Epidermal melanocyte (primary cell): ENCODE data around the gene ARPC4.
"Not testable (repeated sequence)": the region's sequence is repeated elsewhere in the genome, so short reads cannot be mapped to it uniquely, and the experiment has no call there.

Experiments used
- DNase-seq: peaks from one replicate; pipeline ENCODE4 v3.0.0; 2011; ENCODE audit warnings: low spot score; ENCODE audit not compliant: insufficient read length

Gene ARPC4

GRCh38 chr3:9769426-9770275 is 23.2 kb upstream of the ARPC4 start, which contains the start of gene CAMK1:
CAMK1 (minus strand) TSS chr3:9769947; CDS start chr3:9767749, 2,198 bp downstream.
- peak; percentile 77 for DNase-seq

DNA sequence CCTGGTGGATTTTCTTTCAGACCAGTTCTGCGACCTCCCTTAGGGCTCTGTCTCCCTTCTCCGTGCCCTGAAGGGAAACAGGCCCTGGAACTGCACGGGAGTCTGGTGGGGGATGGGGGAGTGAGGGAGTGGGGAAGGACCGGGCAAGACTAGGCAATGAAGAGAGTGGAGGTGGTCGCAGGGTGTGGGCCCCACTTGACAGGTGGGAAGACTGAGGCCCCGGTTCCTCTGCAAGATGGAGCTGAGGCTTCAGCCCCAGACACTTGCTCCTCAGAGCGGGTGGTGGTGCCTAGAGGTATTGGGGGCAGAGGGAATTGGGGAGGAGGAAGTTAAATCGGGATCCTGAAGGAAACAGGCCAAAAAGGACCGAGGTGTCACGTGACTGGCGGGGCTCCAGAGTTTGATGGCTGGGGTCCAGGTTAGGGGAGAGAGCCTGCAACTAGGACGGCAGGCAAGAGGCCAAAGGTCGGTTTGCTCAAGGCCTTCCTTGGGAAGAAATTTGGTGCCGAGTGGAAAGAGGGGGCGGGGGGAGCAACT is 22.5 kb upstream of the ARPC4 start:
- no peak for DNase-seq

DNA sequence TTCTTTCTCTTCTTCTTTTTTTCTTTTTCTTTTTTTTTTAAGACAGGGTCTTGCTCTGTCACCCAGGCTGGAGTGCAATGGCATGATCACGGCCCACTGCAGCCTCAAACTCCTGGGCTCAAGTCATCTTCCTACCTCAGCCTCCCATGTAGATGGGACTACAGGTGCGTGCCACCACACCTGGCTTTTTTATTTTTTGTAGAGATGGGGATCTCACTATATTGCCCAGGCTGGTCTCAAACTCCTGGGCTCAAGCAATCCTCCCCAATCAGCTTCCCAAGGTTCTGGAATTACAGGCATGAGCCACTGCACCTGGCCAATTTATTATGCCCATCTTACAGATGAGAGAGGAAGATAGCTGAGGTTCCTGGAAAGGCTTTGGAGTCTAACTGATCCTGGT is 21.9 kb upstream of the ARPC4 start:
- not testable (repeated sequence) for DNase-seq

- no peak for DNase-seq
These were observed 15.8 kb upstream of the ARPC4 start for GRCh38 chr3:9776896-9777693.

DNA sequence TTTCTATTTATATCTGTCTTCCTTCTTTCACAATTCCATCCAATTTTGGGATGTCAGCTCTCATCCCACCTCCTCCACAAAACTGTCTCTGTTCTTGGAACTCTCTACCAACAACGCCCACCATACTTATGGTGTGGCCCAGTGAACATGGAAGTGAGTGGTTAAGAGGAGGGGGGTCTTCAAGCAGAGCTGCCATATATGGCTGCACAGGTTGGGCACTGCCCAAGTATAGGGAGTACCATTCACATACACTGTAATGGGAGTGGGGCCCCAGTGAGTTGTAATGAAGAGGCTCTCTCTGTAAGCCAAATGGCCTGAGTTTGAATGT is 15.2 kb upstream of the ARPC4 start:
- no peak for DNase-seq

GRCh38 chr3:9778143-9779074 is 14.5 kb upstream of the ARPC4 start:
- no peak for DNase-seq

DNA sequence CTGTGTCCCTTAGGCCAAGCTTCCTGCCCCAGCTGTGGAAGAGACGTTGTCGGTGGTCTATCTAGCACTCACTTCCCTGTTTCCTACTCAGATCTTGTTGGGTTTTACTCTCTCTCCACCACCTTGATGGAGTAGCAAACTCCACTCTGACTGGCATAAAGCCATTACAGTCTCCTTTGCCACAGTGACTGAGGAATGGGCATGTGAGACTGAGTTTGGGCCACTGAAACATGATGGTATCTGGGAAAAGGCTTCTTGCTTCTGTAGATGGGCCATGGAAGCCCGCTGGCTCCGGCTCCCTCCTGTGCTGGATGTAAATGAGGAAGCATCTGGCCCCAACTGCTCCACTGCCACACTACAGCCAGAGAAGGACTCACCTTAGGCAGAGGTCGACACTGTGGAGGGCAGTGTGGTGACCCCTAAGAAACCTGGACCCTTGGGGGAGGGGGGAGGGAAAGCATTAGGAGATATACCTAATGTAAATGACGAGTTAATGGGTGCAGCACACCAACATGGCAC is 13.7 kb upstream of the ARPC4 start:
- DNase-seq = no peak

DNA sequence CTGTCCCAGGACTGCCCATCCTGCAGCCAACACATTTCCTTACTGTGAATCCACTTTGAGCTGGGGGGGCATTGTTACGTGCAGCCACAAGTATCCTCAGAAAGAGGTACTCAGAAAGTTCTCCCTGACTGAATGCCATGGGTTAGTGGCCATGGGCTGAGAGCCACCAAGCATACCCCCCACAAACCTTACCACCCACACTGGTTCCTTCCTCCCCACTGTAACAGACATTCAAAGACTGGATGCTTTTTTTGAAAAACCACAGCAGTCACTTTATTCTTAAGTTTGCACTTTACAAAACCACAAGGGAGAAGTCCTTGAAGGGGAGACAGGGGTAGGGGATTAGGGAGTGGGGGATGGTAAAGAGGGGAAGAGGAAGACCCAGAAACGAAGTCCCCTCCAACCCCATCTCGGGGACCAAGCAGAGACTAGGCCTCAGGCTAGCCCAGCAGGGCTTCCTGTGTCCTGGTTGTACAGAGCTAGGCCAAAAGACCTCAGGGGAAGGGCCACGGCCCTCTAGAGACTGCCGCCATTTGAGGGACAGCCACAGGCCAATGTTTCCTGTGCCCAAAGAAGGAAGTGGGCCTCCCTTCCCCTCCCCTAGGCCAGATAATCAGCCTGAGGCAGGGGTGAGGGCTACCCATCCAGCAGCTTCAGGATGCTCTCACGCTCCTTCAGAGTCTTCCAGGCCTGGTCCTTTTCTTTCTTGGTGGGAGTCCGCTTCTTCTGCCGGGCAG is 13.0 kb upstream of the ARPC4 start:
- DNase-seq = no peak

DNA sequence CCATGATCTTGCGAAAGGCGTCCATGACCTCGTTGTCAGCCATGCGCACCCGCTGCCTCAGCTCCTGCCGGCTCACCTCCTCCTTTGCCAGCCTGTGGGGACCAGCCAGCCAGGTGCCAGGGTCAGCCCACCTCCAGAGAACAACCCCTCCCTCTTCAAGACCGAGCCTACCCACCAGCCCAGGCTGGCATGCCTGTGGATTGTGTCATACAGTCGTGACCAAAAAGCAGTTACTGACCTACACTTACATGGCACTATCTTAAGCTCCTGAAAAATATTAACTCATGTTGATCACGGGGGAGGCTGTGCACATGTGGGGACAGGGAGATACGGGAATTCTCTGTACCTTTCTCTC is 12.4 kb upstream of the ARPC4 start:
- DNase-seq = no peak

DNA sequence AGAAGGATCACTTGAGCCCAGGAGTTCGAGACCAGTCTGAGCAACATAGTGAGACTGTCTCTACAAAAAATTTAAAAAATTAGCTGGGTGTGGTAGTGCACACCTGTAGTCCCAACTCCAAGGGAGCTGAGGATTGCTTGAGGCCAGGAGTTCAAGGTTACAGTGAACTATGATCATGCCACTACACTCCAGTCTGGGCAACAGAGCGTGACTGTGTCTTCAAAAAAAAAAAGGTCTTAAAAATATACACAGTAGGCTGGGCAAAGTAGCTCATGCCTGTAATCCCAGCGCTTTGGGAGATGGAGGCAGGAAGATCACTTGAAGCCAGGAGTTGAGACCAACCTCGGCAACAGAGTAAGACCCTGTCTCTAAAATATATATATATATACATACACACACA is 12.0 kb upstream of the ARPC4 start:
- DNase-seq = no peak

- DNase-seq = no peak
These were observed 11.3 kb upstream of the ARPC4 start for GRCh38 chr3:9781551-9781950.

GRCh38 chr3:9781978-9782603 is 10.8 kb upstream of the ARPC4 start:
- DNase-seq = no peak

DNA sequence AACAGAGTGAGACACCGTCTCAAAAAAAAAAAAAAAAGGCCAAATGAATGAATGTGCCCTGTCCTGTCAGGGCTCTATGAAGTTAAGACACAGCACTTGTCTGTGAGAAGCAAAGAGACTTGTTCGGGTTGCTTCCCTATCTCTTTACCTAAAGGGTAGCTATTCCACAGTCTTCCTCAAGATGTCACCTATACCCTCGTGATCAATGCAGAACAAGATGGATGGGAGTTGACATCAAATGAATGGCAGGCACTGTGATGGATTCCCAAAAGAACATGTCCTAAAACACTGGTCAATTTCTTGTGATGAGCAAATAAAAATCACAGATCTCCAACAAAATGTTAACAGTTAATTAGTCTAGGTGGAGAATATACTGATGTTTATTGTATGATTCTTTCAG is 10.1 kb upstream of the ARPC4 start:
- DNase-seq = no peak

DNA sequence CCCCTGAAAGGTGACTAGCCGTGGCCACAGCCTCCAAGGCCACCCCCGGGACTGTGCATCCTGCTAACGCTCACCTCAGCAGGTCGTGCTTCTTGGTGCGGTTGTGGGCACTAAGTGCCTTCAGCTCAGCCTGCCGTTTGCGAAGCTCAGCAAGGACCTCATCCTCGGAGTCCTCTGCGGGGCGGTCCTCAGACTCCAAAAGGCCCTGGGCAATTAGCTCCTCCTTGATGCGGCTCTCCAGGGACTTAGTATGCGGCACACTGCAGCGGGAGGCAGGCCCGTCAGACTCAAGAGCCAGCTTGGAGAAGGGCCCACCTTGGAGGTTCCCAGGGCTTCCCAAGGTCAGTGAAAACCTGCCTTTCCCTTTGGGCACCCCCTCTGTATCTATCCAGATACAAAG is 8.9 kb upstream of the ARPC4 start:
- no peak for DNase-seq

DNA sequence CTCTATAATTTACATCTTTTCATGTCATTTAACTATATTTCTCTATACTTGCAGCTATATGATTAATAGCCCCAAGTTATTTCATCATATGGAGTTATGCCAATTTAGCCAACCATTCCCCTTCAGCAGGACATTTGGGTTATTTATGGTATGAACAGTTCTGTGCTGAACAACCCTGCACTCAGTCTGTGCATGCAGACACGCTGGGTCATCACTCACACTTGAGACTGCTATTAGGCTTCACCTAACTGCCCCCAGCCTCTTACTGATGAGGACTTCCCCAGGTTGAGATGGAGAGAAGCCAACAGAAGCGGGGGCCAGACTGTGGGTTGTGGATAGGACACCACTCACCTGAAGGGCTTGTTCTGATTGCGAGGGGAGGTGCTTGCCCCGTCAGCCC is 7.9 kb upstream of the ARPC4 start:
- no peak for DNase-seq

DNA sequence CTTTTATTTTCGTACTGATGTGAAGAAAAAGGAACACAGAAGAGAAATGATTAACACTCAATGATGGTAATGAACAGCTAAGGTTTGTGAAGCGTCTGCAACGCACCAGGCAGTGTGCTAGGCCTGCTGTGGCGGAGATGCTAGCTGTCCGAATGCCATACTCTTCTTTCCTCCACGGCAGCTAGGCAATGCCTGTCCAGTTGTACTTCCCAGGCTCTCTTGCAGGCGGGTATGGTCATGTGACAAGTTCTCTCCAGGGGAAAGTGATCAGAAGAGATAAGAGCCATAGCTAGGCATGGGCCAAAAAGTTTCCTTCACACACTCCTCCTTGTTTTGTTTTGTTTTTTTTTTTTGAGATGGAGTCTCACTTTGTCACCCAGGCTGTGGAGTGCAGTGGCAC is 7.3 kb upstream of the ARPC4 start:
- DNase-seq = no peak

DNA sequence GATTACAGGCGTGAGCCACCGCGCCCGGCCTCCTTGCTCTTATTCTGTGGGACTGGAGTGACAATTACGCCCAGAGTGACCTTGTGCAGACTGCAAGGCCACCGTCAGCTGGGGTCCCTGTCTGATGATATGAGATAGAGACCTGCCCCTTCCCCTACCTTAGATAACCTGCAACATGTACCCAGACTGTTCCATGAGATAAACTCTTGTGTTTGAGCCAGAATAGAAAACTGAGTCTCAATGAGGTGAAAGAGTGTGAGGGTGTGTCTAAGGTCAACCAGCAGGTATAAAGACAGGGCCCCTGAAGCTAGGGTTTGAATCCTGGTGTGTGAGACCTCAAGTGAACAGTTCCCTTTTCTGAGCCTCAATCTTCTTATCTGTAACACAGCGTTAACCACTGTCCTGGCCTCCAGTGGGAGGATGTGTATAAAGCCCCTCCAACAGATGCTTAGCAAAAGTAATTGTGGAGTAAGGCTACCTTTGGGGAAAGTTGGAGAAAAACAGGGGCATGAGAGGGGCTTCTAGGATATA is 6.6 kb upstream of the ARPC4 start:
- no peak for DNase-seq

DNA sequence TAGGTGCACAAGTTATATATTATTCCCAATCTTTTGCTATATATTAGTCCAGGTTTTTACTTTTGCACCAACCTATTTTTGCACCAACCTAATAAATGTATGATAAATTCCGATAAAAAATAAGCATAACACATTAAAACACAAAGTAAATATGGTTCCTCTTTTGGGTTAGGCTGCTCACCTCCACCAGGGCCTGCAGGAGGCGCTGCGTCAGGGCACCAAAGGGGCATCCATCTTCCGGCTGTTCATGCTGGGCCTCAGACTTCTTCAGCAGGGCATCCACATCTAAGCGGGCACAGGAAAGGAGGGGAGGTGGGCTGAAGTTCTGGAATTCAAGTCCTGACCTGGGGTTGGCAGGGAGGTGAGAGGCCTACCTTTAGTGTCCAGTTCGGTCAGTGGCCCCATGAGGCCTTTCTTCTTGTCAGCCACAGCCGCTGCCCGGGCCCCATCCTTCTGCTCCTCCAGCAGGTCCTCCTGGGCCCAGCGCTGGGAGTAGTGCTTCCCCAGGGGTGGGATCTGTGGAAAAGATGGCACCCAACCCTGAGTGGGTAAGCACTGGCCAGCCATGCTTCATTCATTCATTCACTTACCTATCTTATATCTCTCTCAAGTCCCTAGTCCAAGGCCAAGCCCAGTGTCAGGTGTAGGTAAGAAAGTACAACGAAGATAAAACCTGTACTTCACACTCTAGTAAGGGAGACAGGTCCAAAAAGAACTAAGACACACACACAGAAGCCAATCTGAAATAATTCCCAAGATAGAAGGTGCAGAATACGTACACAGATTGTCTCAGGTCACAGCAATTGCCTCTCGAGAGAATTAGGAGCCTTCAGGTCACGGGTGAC is 5.8 kb upstream of the ARPC4 start:
- DNase-seq = no peak

DNA sequence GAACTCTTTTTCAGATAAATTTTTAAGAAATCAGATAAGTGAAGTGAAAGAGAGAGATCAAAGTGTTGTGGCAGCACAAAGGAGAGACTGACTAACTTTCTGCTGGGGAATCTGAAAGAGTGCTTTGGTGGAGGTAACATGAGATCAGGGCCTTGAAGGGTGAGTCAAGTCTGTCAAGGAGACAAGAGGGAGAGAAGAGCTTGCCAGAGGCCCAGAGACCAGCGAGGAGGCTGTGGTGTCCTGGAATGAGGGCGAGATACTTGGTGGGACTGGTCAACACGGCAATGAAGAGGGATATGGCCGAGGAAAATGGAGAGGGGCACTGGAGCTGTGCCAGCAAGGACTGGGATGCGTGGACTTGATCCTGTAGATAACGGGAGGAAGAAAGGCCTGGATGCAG is 5.2 kb upstream of the ARPC4 start:
- no peak for DNase-seq
